ENCODE results near the gene TBC1D24. TPM values are rescaled to one million over a fixed set of nuclear protein-coding genes. Genes with fewer than 3 reads are reported as not detected.
A peak's percentile ranks its signal among the peaks of the same experiment; 100 is the strongest.
"Not testable (repeated sequence)": the region's sequence is repeated elsewhere in the genome, so short reads cannot be mapped to it uniquely, and the experiment has no call there.

TBC1D24 gene
- total RNA-seq, 3 donors from 2014 or later, result 6.9 to 14.3 (median 8.5) TPM

- DNase-seq (peak in 2 of 3 donors; percentile 57 to 62), ATAC-seq (no peak)
- TF ChIP-seq CTCF (IDR thresholded peaks at IDR 0.05), result no peak
- H3K36me3 ChIP-seq (ENCODE audit: low read depth), result no peaks in the 10 kb centered on the region
- no peak overlapping the region for H3K4me3 ChIP-seq
- peaks cover 3% of the 10 kb centered on the region for H3K4me1 ChIP-seq (ENCODE audit: low read depth)
- H3K9me3 ChIP-seq, result no peaks in the 10 kb centered on the region
- intact Hi-C loops (cut with DNase I, micrococcal nuclease), result no loop called here
Measured at GRCh38 chr16:2530629-2531318, 55.8 kb downstream of the TBC1D24 start.

- H3K36me3 ChIP-seq (ENCODE audit: low read depth), result no peaks in the 10 kb centered on the region
- ATAC-seq (peak; percentile 3), DNase-seq (no peak)
- TF ChIP-seq CTCF (IDR thresholded peaks at IDR 0.05), result no peak
- no peaks in the 10 kb centered on the region for H3K9me3 ChIP-seq
- peaks cover 3% of the 10 kb centered on the region for H3K4me1 ChIP-seq (ENCODE audit: low read depth)
- H3K4me3 ChIP-seq, result peak within 1 kb of the TSS; percentile 19
- intact Hi-C loops (cut with DNase I, micrococcal nuclease), result no loop called here
Measured at GRCh38 chr16:2531371-2531695, 56.4 kb downstream of the TBC1D24 start, which contains the start of gene CEMP1. Gene CEMP1 (minus strand): TSS chr16:2531408. CDS start chr16:2531073, 335 bp downstream.

- Histone ChIP-seq H3K36me3 (ENCODE audit: low read depth) (no peaks in the 10 kb centered on the region), H3K4me1 (ENCODE audit: low read depth) (peaks cover 6% of the 10 kb centered on the region), H3K9me3 (no peaks in the 10 kb centered on the region), H3K4me3 (peak overlapping the region; percentile 19)
- peak; percentile 92 for ATAC-seq
- intact Hi-C loops (cut with DNase I, micrococcal nuclease), result no loop called here
- peak; percentile 99 for DNase-seq
- peak; percentile 15 for TF ChIP-seq CTCF (IDR thresholded peaks at IDR 0.05)
Measured at GRCh38 chr16:2531696-2532493, 57.0 kb downstream of the TBC1D24 start.

- Histone ChIP-seq H3K9me3 (no peaks in the 10 kb centered on the region), H3K36me3 (ENCODE audit: low read depth) (no peaks in the 10 kb centered on the region), H3K4me1 (ENCODE audit: low read depth) (peaks cover 7% of the 10 kb centered on the region), H3K4me3 (peak overlapping the region; percentile 19)
- no peak for TF ChIP-seq CTCF (IDR thresholded peaks at IDR 0.05)
- intact Hi-C loops (cut with DNase I, micrococcal nuclease), result no loop called here
- peak; percentile 63 for ATAC-seq
- DNase-seq, result peak; percentile 89 to 92 (median 92)
Measured at GRCh38 chr16:2532494-2533141, 57.7 kb downstream of the TBC1D24 start.

GRCh38 chr16:2533142-2533755 is 58.3 kb downstream of the TBC1D24 start:
- H3K36me3 ChIP-seq (ENCODE audit: low read depth); ATAC-seq; intact Hi-C loops (cut with DNase I, micrococcal nuclease); H3K4me1 ChIP-seq (ENCODE audit: low read depth); H3K4me3 ChIP-seq; H3K9me3 ChIP-seq: not testable (repeated sequence)
- DNase-seq, result peak in 1 of 3 donors; percentile 55
